Measurements from ENCODE around the gene KRTAP5-9. TPM values are rescaled to one million over a fixed set of nuclear protein-coding genes. Genes with fewer than 3 reads are reported as not detected.

Gene KRTAP5-9
- under 1 TPM; 0.35 to 0.52 TPM for total RNA-seq

- no peak for DNase-seq
- TF ChIP-seq CTCF (IDR thresholded peaks at IDR 0.05), result no peak
Measured at GRCh38 chr11:71548120-71548519, at the start of gene KRTAP5-9. Gene KRTAP5-9 (plus strand): TSS chr11:71548420. CDS start chr11:71548658, 238 bp downstream.

GRCh38 chr11:71499125-71499524 is 49.1 kb upstream of the KRTAP5-9 start:
- no peaks in the 10 kb centered on the region for H3K9me3 ChIP-seq
- H3K9ac ChIP-seq (ENCODE audit: low read depth in 2 of 2, low read length in 2 of 2), result no peak overlapping the region
- no peak for TF ChIP-seq CTCF (IDR thresholded peaks at IDR 0.05)
- H3K4me1 ChIP-seq, result no peaks in the 10 kb centered on the region
- DNase-seq, result no peak
- intact Hi-C loops (cut with DNase I), result no loop called here
- no peak overlapping the region for H3K27ac ChIP-seq
- H3K4me3 ChIP-seq, result no peak overlapping the region
- no peaks in the 10 kb centered on the region for H3K27me3 ChIP-seq
- peaks cover 21% of the 10 kb centered on the region for H3K36me3 ChIP-seq

More at GRCh38 chr11:71548120-71548519, at the start of gene KRTAP5-9:
- Histone ChIP-seq H3K9ac (ENCODE audit: low read depth in 2 of 2, low read length in 2 of 2) (no peak within 1 kb of the TSS), H3K9me3 (no peaks in the 10 kb centered on the region), H3K27ac (no peak within 1 kb of the TSS), H3K27me3 (no peaks in the 10 kb centered on the region), H3K36me3 (no peaks in the 10 kb centered on the region), H3K4me3 (no peak within 1 kb of the TSS), H3K4me1 (no peaks in the 10 kb centered on the region)
- intact Hi-C loops (cut with DNase I), result no loop called here

- H3K27me3 ChIP-seq, result no peaks in the 10 kb centered on the region
- intact Hi-C loops (cut with DNase I), result no loop called here
- DNase-seq, result no peak
- H3K4me3 ChIP-seq, result no peak overlapping the region
- TF ChIP-seq CTCF (IDR thresholded peaks at IDR 0.05), result no peak
- H3K36me3 ChIP-seq, result peaks cover 21% of the 10 kb centered on the region
- no peak overlapping the region for H3K27ac ChIP-seq
- H3K4me1 ChIP-seq, result no peaks in the 10 kb centered on the region
- no peak overlapping the region for H3K9ac ChIP-seq (ENCODE audit: low read depth in 2 of 2, low read length in 2 of 2)
- H3K9me3 ChIP-seq, result no peaks in the 10 kb centered on the region
Measured at GRCh38 chr11:71499546-71499945, 48.7 kb upstream of the KRTAP5-9 start.

GRCh38 chr11:71500601-71501021 is 47.6 kb upstream of the KRTAP5-9 start:
- peak; percentile 34 for DNase-seq
- Histone ChIP-seq H3K27ac (no peak overlapping the region), H3K4me1 (no peaks in the 10 kb centered on the region), H3K27me3 (no peaks in the 10 kb centered on the region), H3K4me3 (no peak overlapping the region), H3K36me3 (peaks cover 21% of the 10 kb centered on the region), H3K9me3 (no peaks in the 10 kb centered on the region), H3K9ac (ENCODE audit: low read depth in 2 of 2, low read length in 2 of 2) (no peak overlapping the region)
- TF ChIP-seq CTCF (IDR thresholded peaks at IDR 0.05), result no peak
- intact Hi-C loops (cut with DNase I), result no loop called here

GRCh38 chr11:71501071-71501985 is 46.9 kb upstream of the KRTAP5-9 start:
- Histone ChIP-seq H3K4me3 (no peak overlapping the region), H3K27ac (no peak overlapping the region), H3K4me1 (no peaks in the 10 kb centered on the region), H3K36me3 (peaks cover 21% of the 10 kb centered on the region), H3K9ac (ENCODE audit: low read depth in 2 of 2, low read length in 2 of 2) (no peak overlapping the region), H3K27me3 (no peaks in the 10 kb centered on the region), H3K9me3 (no peaks in the 10 kb centered on the region)
- intact Hi-C loops (cut with DNase I), result no loop called here
- TF ChIP-seq CTCF (IDR thresholded peaks at IDR 0.05), result no peak
- no peak for DNase-seq
